Activated naive CD8-positive, alpha-beta T cell (primary cell): ENCODE results near the gene NRXN3.
"Not testable (repeated sequence)": the region's sequence is repeated elsewhere in the genome, so short reads cannot be mapped to it uniquely, and the experiment has no call there.

ENCODE experiments used
- H3K27ac Mint-ChIP-seq: one replicate; pipeline ENCODE4 v1.8.0; 2021; ENCODE audit warnings: mixed read lengths
- H3K27me3 Mint-ChIP-seq: one replicate; pipeline ENCODE4 v1.8.0; 2021; ENCODE audit warnings: mixed read lengths
- H3K36me3 Mint-ChIP-seq: one replicate; pipeline ENCODE4 v1.8.0; 2021; ENCODE audit warnings: mixed read lengths
- H3K4me1 Mint-ChIP-seq: one replicate; pipeline ENCODE4 v1.8.0; 2021; ENCODE audit warnings: low read depth, mixed read lengths
- H3K4me3 Mint-ChIP-seq: one replicate; pipeline ENCODE4 v1.8.0; 2021; ENCODE audit warnings: mild to moderate bottlenecking, mixed read lengths
- H3K9me3 Mint-ChIP-seq: one replicate; pipeline ENCODE4 v1.8.0; 2021; ENCODE audit warnings: low read depth, mixed read lengths

Gene NRXN3

GRCh38 chr14:79740066-79740601, 1570.0 kb downstream of the NRXN3 start:
- no peaks in the 10 kb centered on the region for H3K4me1 Mint-ChIP-seq
- no peak overlapping the region for H3K4me3 Mint-ChIP-seq
- peaks cover 10% of the 10 kb centered on the region for H3K9me3 Mint-ChIP-seq
- no peaks in the 10 kb centered on the region for H3K36me3 Mint-ChIP-seq
- H3K27ac Mint-ChIP-seq, result no peak overlapping the region
- H3K27me3 Mint-ChIP-seq, result no peaks in the 10 kb centered on the region

- no peaks in the 10 kb centered on the region for H3K27me3 Mint-ChIP-seq
- H3K27ac Mint-ChIP-seq, result no peak overlapping the region
- no peaks in the 10 kb centered on the region for H3K4me1 Mint-ChIP-seq
- no peaks in the 10 kb centered on the region for H3K36me3 Mint-ChIP-seq
- no peaks in the 10 kb centered on the region for H3K9me3 Mint-ChIP-seq
- no peak overlapping the region for H3K4me3 Mint-ChIP-seq
Observed at GRCh38 chr14:79742142-79742541, 1572.0 kb downstream of the NRXN3 start.

- Mint-ChIP-seq H3K27me3 (no peaks in the 10 kb centered on the region), H3K9me3 (no peaks in the 10 kb centered on the region), H3K4me1 (no peaks in the 10 kb centered on the region), H3K27ac (no peak overlapping the region), H3K4me3 (no peak overlapping the region), H3K36me3 (no peaks in the 10 kb centered on the region)
Observed at GRCh38 chr14:79745046-79745445, 1574.9 kb downstream of the NRXN3 start.

GRCh38 chr14:79749065-79749464, 1578.9 kb downstream of the NRXN3 start:
- Mint-ChIP-seq H3K9me3 (no peaks in the 10 kb centered on the region), H3K36me3 (no peaks in the 10 kb centered on the region), H3K27me3 (no peaks in the 10 kb centered on the region), H3K27ac (no peak overlapping the region), H3K4me3 (no peak overlapping the region), H3K4me1 (no peaks in the 10 kb centered on the region)

GRCh38 chr14:79758985-79759384, 1588.8 kb downstream of the NRXN3 start:
- H3K9me3 Mint-ChIP-seq, result peaks cover 10% of the 10 kb centered on the region
- peaks cover 2% of the 10 kb centered on the region for H3K4me1 Mint-ChIP-seq
- H3K27ac Mint-ChIP-seq, result no peak overlapping the region
- no peaks in the 10 kb centered on the region for H3K36me3 Mint-ChIP-seq
- no peak overlapping the region for H3K4me3 Mint-ChIP-seq
- H3K27me3 Mint-ChIP-seq, result no peaks in the 10 kb centered on the region

GRCh38 chr14:79764323-79764722, 1594.2 kb downstream of the NRXN3 start:
- Mint-ChIP-seq H3K36me3 (no peaks in the 10 kb centered on the region), H3K27me3 (no peaks in the 10 kb centered on the region), H3K9me3 (no peaks in the 10 kb centered on the region), H3K27ac (no peak overlapping the region), H3K4me1 (peaks cover 2% of the 10 kb centered on the region), H3K4me3 (no peak overlapping the region)

GRCh38 chr14:79766511-79766910, 1596.3 kb downstream of the NRXN3 start:
- no peaks in the 10 kb centered on the region for H3K9me3 Mint-ChIP-seq
- H3K4me1 Mint-ChIP-seq, result no peaks in the 10 kb centered on the region
- H3K4me3 Mint-ChIP-seq, result no peak overlapping the region
- H3K36me3 Mint-ChIP-seq, result no peaks in the 10 kb centered on the region
- H3K27ac Mint-ChIP-seq, result no peak overlapping the region
- no peaks in the 10 kb centered on the region for H3K27me3 Mint-ChIP-seq

- Mint-ChIP-seq H3K36me3 (no peaks in the 10 kb centered on the region), H3K27me3 (no peaks in the 10 kb centered on the region), H3K4me1 (no peaks in the 10 kb centered on the region), H3K27ac (no peak overlapping the region), H3K9me3 (no peaks in the 10 kb centered on the region), H3K4me3 (no peak overlapping the region)
Observed at GRCh38 chr14:79767251-79767650, 1597.1 kb downstream of the NRXN3 start.

GRCh38 chr14:79767721-79768120, 1597.5 kb downstream of the NRXN3 start:
- not testable (repeated sequence) for H3K9me3 Mint-ChIP-seq, H3K4me1 Mint-ChIP-seq, H3K27ac Mint-ChIP-seq, H3K36me3 Mint-ChIP-seq, H3K4me3 Mint-ChIP-seq, H3K27me3 Mint-ChIP-seq

GRCh38 chr14:79781882-79782281, 1611.7 kb downstream of the NRXN3 start:
- H3K4me1 Mint-ChIP-seq, result no peaks in the 10 kb centered on the region
- no peak overlapping the region for H3K27ac Mint-ChIP-seq
- H3K9me3 Mint-ChIP-seq, result no peaks in the 10 kb centered on the region
- H3K27me3 Mint-ChIP-seq, result no peaks in the 10 kb centered on the region
- H3K4me3 Mint-ChIP-seq, result no peak overlapping the region
- H3K36me3 Mint-ChIP-seq, result no peaks in the 10 kb centered on the region

GRCh38 chr14:79783041-79783440, 1612.9 kb downstream of the NRXN3 start:
- no peaks in the 10 kb centered on the region for H3K4me1 Mint-ChIP-seq
- no peak overlapping the region for H3K4me3 Mint-ChIP-seq
- no peak overlapping the region for H3K27ac Mint-ChIP-seq
- no peaks in the 10 kb centered on the region for H3K9me3 Mint-ChIP-seq
- no peaks in the 10 kb centered on the region for H3K27me3 Mint-ChIP-seq
- no peaks in the 10 kb centered on the region for H3K36me3 Mint-ChIP-seq

GRCh38 chr14:79786522-79786921, 1616.3 kb downstream of the NRXN3 start:
- Mint-ChIP-seq H3K4me3 (no peak overlapping the region), H3K27ac (no peak overlapping the region), H3K9me3 (no peaks in the 10 kb centered on the region), H3K4me1 (no peaks in the 10 kb centered on the region), H3K36me3 (no peaks in the 10 kb centered on the region), H3K27me3 (no peaks in the 10 kb centered on the region)

- H3K9me3 Mint-ChIP-seq, result no peaks in the 10 kb centered on the region
- H3K4me1 Mint-ChIP-seq, result no peaks in the 10 kb centered on the region
- no peaks in the 10 kb centered on the region for H3K27me3 Mint-ChIP-seq
- H3K36me3 Mint-ChIP-seq, result no peaks in the 10 kb centered on the region
- H3K27ac Mint-ChIP-seq, result no peak overlapping the region
- no peak overlapping the region for H3K4me3 Mint-ChIP-seq
Observed at GRCh38 chr14:79788346-79788745, 1618.2 kb downstream of the NRXN3 start.

- no peak overlapping the region for H3K27ac Mint-ChIP-seq
- no peaks in the 10 kb centered on the region for H3K36me3 Mint-ChIP-seq
- no peaks in the 10 kb centered on the region for H3K27me3 Mint-ChIP-seq
- H3K4me1 Mint-ChIP-seq, result no peaks in the 10 kb centered on the region
- no peaks in the 10 kb centered on the region for H3K9me3 Mint-ChIP-seq
- no peak overlapping the region for H3K4me3 Mint-ChIP-seq
Observed at GRCh38 chr14:79791055-79791732, 1621.0 kb downstream of the NRXN3 start.

- H3K4me3 Mint-ChIP-seq, result no peak overlapping the region
Observed at GRCh38 chr14:79802093-79802492, 1631.9 kb downstream of the NRXN3 start.

GRCh38 chr14:79805636-79806035, 1635.5 kb downstream of the NRXN3 start:
- no peaks in the 10 kb centered on the region for H3K36me3 Mint-ChIP-seq
- no peak overlapping the region for H3K27ac Mint-ChIP-seq
- H3K4me3 Mint-ChIP-seq, result no peak overlapping the region
- no peaks in the 10 kb centered on the region for H3K4me1 Mint-ChIP-seq
- no peaks in the 10 kb centered on the region for H3K27me3 Mint-ChIP-seq
- H3K9me3 Mint-ChIP-seq, result no peaks in the 10 kb centered on the region

More at GRCh38 chr14:79802093-79802492, 1631.9 kb downstream of the NRXN3 start:
- Mint-ChIP-seq H3K27me3 (no peaks in the 10 kb centered on the region), H3K4me1 (no peaks in the 10 kb centered on the region), H3K27ac (no peak overlapping the region), H3K9me3 (no peaks in the 10 kb centered on the region), H3K36me3 (no peaks in the 10 kb centered on the region)
